ENCODE data around the gene GNAO1.

The GNAO1 gene

DNA sequence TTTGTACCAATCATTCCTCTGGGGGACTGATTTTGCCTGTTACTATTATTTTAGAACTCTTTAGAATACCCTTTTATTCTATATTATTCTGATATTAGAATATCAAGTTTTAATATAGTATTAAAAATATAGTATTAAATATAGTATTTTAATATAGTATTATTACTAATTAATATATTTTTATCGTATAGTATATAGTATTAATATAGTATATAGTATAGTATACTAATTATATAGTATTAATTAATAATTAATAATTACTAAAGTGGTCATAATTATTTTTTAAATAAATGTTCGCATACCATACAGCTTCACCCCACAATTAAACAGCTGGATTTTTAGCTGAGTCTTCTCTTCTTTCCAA lies 73.3 kb downstream of the GNAO1 start:
- Histone ChIP-seq H3K27me3 (ENCODE audit: insufficient read depth, poor library complexity, severe bottlenecking) (peaks cover 8% of the 10 kb centered on the region), H3K4me3 (replicated peaks; ENCODE audit: insufficient read depth, low read length) (no peak overlapping the region), H3K27ac (replicated peaks) (no peak overlapping the region)
- TF ChIP-seq SPI1 (IDR thresholded peaks at IDR 0.05; ENCODE audit: borderline replicate concordance, low read depth) (no peak), POLR2AphosphoS5 (IDR thresholded peaks at IDR 0.05; ENCODE audit: low read depth) (no peak), GABPA (IDR thresholded peaks at IDR 0.05; ENCODE audit: low read depth) (no peak)
- TF ChIP-seq, protein P1, sequence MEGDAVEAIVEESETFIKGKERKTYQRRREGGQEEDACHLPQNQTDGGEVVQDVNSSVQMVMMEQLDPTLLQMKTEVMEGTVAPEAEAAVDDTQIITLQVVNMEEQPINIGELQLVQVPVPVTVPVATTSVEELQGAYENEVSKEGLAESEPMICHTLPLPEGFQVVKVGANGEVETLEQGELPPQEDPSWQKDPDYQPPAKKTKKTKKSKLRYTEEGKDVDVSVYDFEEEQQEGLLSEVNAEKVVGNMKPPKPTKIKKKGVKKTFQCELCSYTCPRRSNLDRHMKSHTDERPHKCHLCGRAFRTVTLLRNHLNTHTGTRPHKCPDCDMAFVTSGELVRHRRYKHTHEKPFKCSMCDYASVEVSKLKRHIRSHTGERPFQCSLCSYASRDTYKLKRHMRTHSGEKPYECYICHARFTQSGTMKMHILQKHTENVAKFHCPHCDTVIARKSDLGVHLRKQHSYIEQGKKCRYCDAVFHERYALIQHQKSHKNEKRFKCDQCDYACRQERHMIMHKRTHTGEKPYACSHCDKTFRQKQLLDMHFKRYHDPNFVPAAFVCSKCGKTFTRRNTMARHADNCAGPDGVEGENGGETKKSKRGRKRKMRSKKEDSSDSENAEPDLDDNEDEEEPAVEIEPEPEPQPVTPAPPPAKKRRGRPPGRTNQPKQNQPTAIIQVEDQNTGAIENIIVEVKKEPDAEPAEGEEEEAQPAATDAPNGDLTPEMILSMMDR (IDR thresholded peaks at IDR 0.05; ENCODE audit: insufficient read depth, low read length), result no peak
- TF ChIP-seq, protein P2, sequence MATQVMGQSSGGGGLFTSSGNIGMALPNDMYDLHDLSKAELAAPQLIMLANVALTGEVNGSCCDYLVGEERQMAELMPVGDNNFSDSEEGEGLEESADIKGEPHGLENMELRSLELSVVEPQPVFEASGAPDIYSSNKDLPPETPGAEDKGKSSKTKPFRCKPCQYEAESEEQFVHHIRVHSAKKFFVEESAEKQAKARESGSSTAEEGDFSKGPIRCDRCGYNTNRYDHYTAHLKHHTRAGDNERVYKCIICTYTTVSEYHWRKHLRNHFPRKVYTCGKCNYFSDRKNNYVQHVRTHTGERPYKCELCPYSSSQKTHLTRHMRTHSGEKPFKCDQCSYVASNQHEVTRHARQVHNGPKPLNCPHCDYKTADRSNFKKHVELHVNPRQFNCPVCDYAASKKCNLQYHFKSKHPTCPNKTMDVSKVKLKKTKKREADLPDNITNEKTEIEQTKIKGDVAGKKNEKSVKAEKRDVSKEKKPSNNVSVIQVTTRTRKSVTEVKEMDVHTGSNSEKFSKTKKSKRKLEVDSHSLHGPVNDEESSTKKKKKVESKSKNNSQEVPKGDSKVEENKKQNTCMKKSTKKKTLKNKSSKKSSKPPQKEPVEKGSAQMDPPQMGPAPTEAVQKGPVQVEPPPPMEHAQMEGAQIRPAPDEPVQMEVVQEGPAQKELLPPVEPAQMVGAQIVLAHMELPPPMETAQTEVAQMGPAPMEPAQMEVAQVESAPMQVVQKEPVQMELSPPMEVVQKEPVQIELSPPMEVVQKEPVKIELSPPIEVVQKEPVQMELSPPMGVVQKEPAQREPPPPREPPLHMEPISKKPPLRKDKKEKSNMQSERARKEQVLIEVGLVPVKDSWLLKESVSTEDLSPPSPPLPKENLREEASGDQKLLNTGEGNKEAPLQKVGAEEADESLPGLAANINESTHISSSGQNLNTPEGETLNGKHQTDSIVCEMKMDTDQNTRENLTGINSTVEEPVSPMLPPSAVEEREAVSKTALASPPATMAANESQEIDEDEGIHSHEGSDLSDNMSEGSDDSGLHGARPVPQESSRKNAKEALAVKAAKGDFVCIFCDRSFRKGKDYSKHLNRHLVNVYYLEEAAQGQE (IDR thresholded peaks at IDR 0.05; ENCODE audit: insufficient replicate concordance, low read depth), result no peak
- DNase-seq (ENCODE audit: low read depth in 1 of 2, low spot score in 1 of 2), result no peak

GRCh38 chr16:56265184-56265583 lies 73.9 kb downstream of the GNAO1 start:
- TF ChIP-seq SPI1 (IDR thresholded peaks at IDR 0.05; ENCODE audit: borderline replicate concordance, low read depth) (no peak), POLR2AphosphoS5 (IDR thresholded peaks at IDR 0.05; ENCODE audit: low read depth) (no peak), GABPA (IDR thresholded peaks at IDR 0.05; ENCODE audit: low read depth) (no peak)
- TF ChIP-seq, protein P1 (IDR thresholded peaks at IDR 0.05; ENCODE audit: insufficient read depth, low read length), result no peak
- TF ChIP-seq, protein P2 (IDR thresholded peaks at IDR 0.05; ENCODE audit: insufficient replicate concordance, low read depth), result no peak
- no peak for DNase-seq (ENCODE audit: low read depth in 1 of 2, low spot score in 1 of 2)

GRCh38 chr16:56265746-56266145 lies 74.5 kb downstream of the GNAO1 start:
- H3K27ac ChIP-seq (replicated peaks), result no peak overlapping the region
- TF ChIP-seq, protein P2 (IDR thresholded peaks at IDR 0.05; ENCODE audit: insufficient replicate concordance, low read depth), result no peak
- TF ChIP-seq, protein P1 (IDR thresholded peaks at IDR 0.05; ENCODE audit: insufficient read depth, low read length), result no peak
- TF ChIP-seq POLR2AphosphoS5 (IDR thresholded peaks at IDR 0.05; ENCODE audit: low read depth), result no peak
- TF ChIP-seq SPI1 (IDR thresholded peaks at IDR 0.05; ENCODE audit: borderline replicate concordance, low read depth), result no peak
- TF ChIP-seq GABPA (IDR thresholded peaks at IDR 0.05; ENCODE audit: low read depth), result no peak
- peaks cover 8% of the 10 kb centered on the region for H3K27me3 ChIP-seq (ENCODE audit: insufficient read depth, poor library complexity, severe bottlenecking)
- no peak for DNase-seq (ENCODE audit: low read depth in 1 of 2, low spot score in 1 of 2)
- no peak overlapping the region for H3K4me3 ChIP-seq (replicated peaks; ENCODE audit: insufficient read depth, low read length)

More at GRCh38 chr16:56265184-56265583, 73.9 kb downstream of the GNAO1 start:
- no peak overlapping the region for H3K27ac ChIP-seq (replicated peaks)
- H3K4me3 ChIP-seq (replicated peaks; ENCODE audit: insufficient read depth, low read length), result no peak overlapping the region
- H3K27me3 ChIP-seq (ENCODE audit: insufficient read depth, poor library complexity, severe bottlenecking), result peaks cover 8% of the 10 kb centered on the region
